Loucy (cell line): ENCODE data around the gene EXOSC1.
A peak's percentile ranks its signal among the peaks of the same experiment; 100 is the strongest.

Experiments
- H2AFZ ChIP-seq: fragments of 200-600 bp; sonication (generic); 2 replicates; pipeline ENCODE4 v1.6.0; 2016; ENCODE audit warnings: antibody characterized with exemption, mild to moderate bottlenecking, low read length, moderate library complexity
- H3F3A ChIP-seq: fragments of 200-600 bp; 2 replicates; pipeline ENCODE4 v1.6.0; 2016; ENCODE audit warnings: antibody characterized with exemption, low read depth, mild to moderate bottlenecking
- H3K27me3 ChIP-seq: fragments of 200-600 bp; sonication (generic); 2 replicates; pipeline ENCODE4 v1.6.1; 2014; ENCODE audit warnings: low read length, mild to moderate bottlenecking; ENCODE audit not compliant: insufficient read depth, poor library complexity, severe bottlenecking
- H3K36me3 ChIP-seq: fragments of 200-600 bp; sonication (generic); 2 replicates; pipeline ENCODE4 v1.6.1; 2016; ENCODE audit warnings: low read length; ENCODE audit not compliant: insufficient read depth
- H3K4me1 ChIP-seq: fragments of 200-600 bp; sonication (generic); 2 replicates; pipeline ENCODE4 v1.5.1; 2014; ENCODE audit warnings: low read length, mild to moderate bottlenecking; ENCODE audit not compliant: insufficient read depth, poor library complexity, severe bottlenecking
- H3K4me2 ChIP-seq: fragments of 200-600 bp; sonication (generic); 2 replicates; pipeline ENCODE4 v1.6.0; 2014; ENCODE audit warnings: antibody characterized with exemption, low read length, low read depth, mild to moderate bottlenecking; ENCODE audit not compliant: poor library complexity, severe bottlenecking
- H3K4me3 ChIP-seq: fragments of 200-600 bp; sonication (generic); 2 replicates; pipeline ENCODE4 v1.5.1; 2014; ENCODE audit warnings: low read length, mild to moderate bottlenecking, mixed read lengths; ENCODE audit not compliant: poor library complexity, severe bottlenecking
- H3K79me2 ChIP-seq: fragments of 200-600 bp; sonication (generic); 2 replicates; pipeline ENCODE4 v1.6.1; 2014; ENCODE audit warnings: low read length; ENCODE audit not compliant: insufficient read depth
- H3K9ac ChIP-seq: fragments of 200-600 bp; sonication (generic); 2 replicates; pipeline ENCODE4 v1.6.0; 2014; ENCODE audit warnings: mild to moderate bottlenecking, low read depth, low read length, moderate library complexity; ENCODE audit not compliant: poor library complexity, severe bottlenecking
- H3K9me2 ChIP-seq: fragments of 200-600 bp; sonication (generic); replicated peaks from 2 replicates; pipeline ENCODE4 v1.6.1; 2016; ENCODE audit warnings: low read depth, low read length, mixed read lengths
- H3K9me3 ChIP-seq: fragments of 200-600 bp; sonication (generic); 2 replicates; pipeline ENCODE4 v1.6.1; 2014; ENCODE audit warnings: mild to moderate bottlenecking, antibody characterized with exemption, low read length, low read depth; ENCODE audit not compliant: insufficient read depth
- H4K20me1 ChIP-seq: fragments of 200-600 bp; sonication (generic); 2 replicates; pipeline ENCODE4 v1.6.0; 2014; ENCODE audit warnings: antibody characterized with exemption, low read length, mild to moderate bottlenecking; ENCODE audit not compliant: insufficient read depth, poor library complexity, severe bottlenecking
- CTCF ChIP-seq: fragments of 200-600 bp; sonication (generic); conservative IDR thresholded peaks from 2 replicates; pipeline ENCODE4 v1.5.1; 2014; ENCODE audit warnings: mild to moderate bottlenecking, antibody characterized with exemption, low read length
- EZH2phosphoT487 ChIP-seq: fragments of 200-600 bp; IDR thresholded peaks from 2 replicates; pipeline ENCODE4 v1.6.1; 2018; ENCODE audit warnings: antibody characterized with exemption, mild to moderate bottlenecking, moderate library complexity, borderline replicate concordance

Gene EXOSC1

GRCh38 chr10:97400665-97401454 is 44.9 kb downstream of the EXOSC1 start, which contains the start of gene RRP12:
Gene RRP12 (minus strand): TSS chr10:97401340. CDS start chr10:97401231, 109 bp downstream.
- Histone ChIP-seq H3K36me3 (no peaks in the 10 kb centered on the region), H3K27me3 (no peaks in the 10 kb centered on the region), H3K9ac (peak within 1 kb of the TSS; percentile 65), H3K4me3 (peak within 1 kb of the TSS; percentile 88), H3K9me2 (no peaks in the 10 kb centered on the region), H3F3A (no peaks in the 10 kb centered on the region), H4K20me1 (no peaks in the 10 kb centered on the region), H3K4me2 (peak within 1 kb of the TSS; percentile 97), H3K4me1 (peaks cover 12% of the 10 kb centered on the region), H2AFZ (peak within 1 kb of the TSS; percentile 96), H3K79me2 (0 out of 2 replicates have a peak, but pooled peaks cover 3% of the 10 kb centered on the region), H3K9me3 (no peaks in the 10 kb centered on the region)
- TF ChIP-seq EZH2phosphoT487 (no peak), CTCF (peak; percentile 39)

GRCh38 chr10:97399843-97400545 is 45.8 kb downstream of the EXOSC1 start:
- H4K20me1 ChIP-seq, result no peaks in the 10 kb centered on the region
- 0 out of 2 replicates have a peak, but pooled peaks cover 3% of the 10 kb centered on the region for H3K79me2 ChIP-seq
- H3K36me3 ChIP-seq, result no peaks in the 10 kb centered on the region
- H3K4me2 ChIP-seq, result peak overlapping the region; percentile 97
- 0 out of 2 replicates have a peak overlapping the region, but pooled peaks have one; percentile 96 for H2AFZ ChIP-seq
- H3K9me3 ChIP-seq, result no peaks in the 10 kb centered on the region
- H3K9ac ChIP-seq, result peak overlapping the region; percentile 65
- peaks cover 12% of the 10 kb centered on the region for H3K4me1 ChIP-seq
- H3K27me3 ChIP-seq, result no peaks in the 10 kb centered on the region
- no peaks in the 10 kb centered on the region for H3F3A ChIP-seq
- peak overlapping the region; percentile 88 for H3K4me3 ChIP-seq
- TF ChIP-seq CTCF (no peak), EZH2phosphoT487 (no peak)
- H3K9me2 ChIP-seq, result no peaks in the 10 kb centered on the region

GRCh38 chr10:97396056-97396455 is 49.8 kb downstream of the EXOSC1 start:
- no peaks in the 10 kb centered on the region for H3K27me3 ChIP-seq
- H3F3A ChIP-seq, result no peaks in the 10 kb centered on the region
- no peaks in the 10 kb centered on the region for H3K9me3 ChIP-seq
- H3K4me3 ChIP-seq, result no peak overlapping the region
- no peak for TF ChIP-seq EZH2phosphoT487
- TF ChIP-seq CTCF, result no peak
- H3K79me2 ChIP-seq, result 0 out of 2 replicates have a peak, but pooled peaks cover 3% of the 10 kb centered on the region
- H2AFZ ChIP-seq, result no peak overlapping the region
- H3K9ac ChIP-seq, result no peak overlapping the region
- H3K4me1 ChIP-seq, result peaks cover 8% of the 10 kb centered on the region
- no peaks in the 10 kb centered on the region; the same call in 1 of the 2 replicates for H3K36me3 ChIP-seq
- H4K20me1 ChIP-seq, result no peaks in the 10 kb centered on the region
- no peaks in the 10 kb centered on the region for H3K9me2 ChIP-seq
- no peak overlapping the region for H3K4me2 ChIP-seq
